Lower lobe of right lung (tissue), 2 donors: Measurements from ENCODE around the gene ADARB1. TPM values are rescaled to one million over a fixed set of nuclear protein-coding genes. Genes with fewer than 3 reads are reported as not detected.
A peak's percentile ranks its signal among the peaks of the same experiment; 100 is the strongest.

Source experiments
- ATAC-seq, 2 donors: fragments of 200-7000 bp; cut with Tn5 transposase; one replicate each; pipeline ENCODE4 v1.9.1; 2020 to 2022; ENCODE audit warnings: mild to moderate bottlenecking in 2 of 2, moderate library complexity in 2 of 2
- DNase-seq: peaks from one replicate; pipeline ENCODE4 v3.0.0-alpha.2; 2020
- H3K27ac ChIP-seq: fragments of 200-600 bp; one replicate; pipeline ENCODE4 v1.8.0; 2022
- H3K27me3 ChIP-seq: fragments of 200-600 bp; one replicate; pipeline ENCODE4 v1.8.0; 2022; ENCODE audit warnings: low read depth
- H3K36me3 ChIP-seq: fragments of 200-600 bp; one replicate; pipeline ENCODE4 v1.8.0; 2022; ENCODE audit warnings: mild to moderate bottlenecking
- H3K4me1 ChIP-seq: fragments of 200-600 bp; one replicate; pipeline ENCODE4 v1.8.0; 2022
- H3K4me3 ChIP-seq: fragments of 200-600 bp; one replicate; pipeline ENCODE4 v1.8.0; 2022; ENCODE audit warnings: mild to moderate bottlenecking
- H3K9me3 ChIP-seq: fragments of 200-600 bp; one replicate; pipeline ENCODE4 v1.8.0; 2022
- intact Hi-C: fragments of 100-400 bp; cut with DNase I; formaldehyde crosslinking; loops from one replicate; pipeline ENCODE4 v1.11.0; 2022
- total RNA-seq: library from RNA; stranded (reverse); fragmentation: NEBNext Ultra II Directional; extraction: Animal tissue kit (Norgen Biotek cat#: 25700); gene quantifications from one replicate; pipeline ENCODE4 v1.2.1, GENCODE V29; 2021
- TF ChIP-seq, protein P1 (sequence below): fragments of 200-600 bp; IDR thresholded peaks from one replicate; pipeline ENCODE4 v1.8.0; 2022; ENCODE audit warnings: antibody characterized with exemption, mild to moderate bottlenecking
- donor health status: DM: no; HTN: yes; CAD: no; lungs with severe emphysema.

Gene ADARB1
- total RNA-seq, 1 donor from 2014 or later = 48.2 TPM

DNA sequence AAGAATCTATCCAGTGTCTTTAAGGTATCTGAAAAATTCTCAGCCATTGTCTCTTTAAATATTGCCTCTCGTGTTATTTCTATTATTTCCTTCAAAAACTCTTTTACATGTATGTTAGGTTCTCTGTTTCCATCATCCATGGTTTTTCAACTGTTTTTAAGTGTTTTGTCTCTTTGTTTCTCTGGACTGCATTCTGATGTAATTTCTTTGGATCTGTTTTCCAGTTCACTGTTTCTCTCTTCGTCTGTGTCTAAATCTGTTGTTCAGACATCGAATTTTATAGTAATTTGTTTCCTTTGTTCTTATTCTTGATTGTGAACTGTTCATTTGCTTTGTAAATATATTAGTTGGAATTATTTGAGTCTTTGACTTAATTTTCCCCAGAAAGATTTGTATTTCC lies 169.2 kb downstream of the ADARB1 start:
- TF ChIP-seq, protein P1, sequence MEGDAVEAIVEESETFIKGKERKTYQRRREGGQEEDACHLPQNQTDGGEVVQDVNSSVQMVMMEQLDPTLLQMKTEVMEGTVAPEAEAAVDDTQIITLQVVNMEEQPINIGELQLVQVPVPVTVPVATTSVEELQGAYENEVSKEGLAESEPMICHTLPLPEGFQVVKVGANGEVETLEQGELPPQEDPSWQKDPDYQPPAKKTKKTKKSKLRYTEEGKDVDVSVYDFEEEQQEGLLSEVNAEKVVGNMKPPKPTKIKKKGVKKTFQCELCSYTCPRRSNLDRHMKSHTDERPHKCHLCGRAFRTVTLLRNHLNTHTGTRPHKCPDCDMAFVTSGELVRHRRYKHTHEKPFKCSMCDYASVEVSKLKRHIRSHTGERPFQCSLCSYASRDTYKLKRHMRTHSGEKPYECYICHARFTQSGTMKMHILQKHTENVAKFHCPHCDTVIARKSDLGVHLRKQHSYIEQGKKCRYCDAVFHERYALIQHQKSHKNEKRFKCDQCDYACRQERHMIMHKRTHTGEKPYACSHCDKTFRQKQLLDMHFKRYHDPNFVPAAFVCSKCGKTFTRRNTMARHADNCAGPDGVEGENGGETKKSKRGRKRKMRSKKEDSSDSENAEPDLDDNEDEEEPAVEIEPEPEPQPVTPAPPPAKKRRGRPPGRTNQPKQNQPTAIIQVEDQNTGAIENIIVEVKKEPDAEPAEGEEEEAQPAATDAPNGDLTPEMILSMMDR = no peak
- Histone ChIP-seq H3K4me3 (no peak overlapping the region), H3K27me3 (peaks cover 9% of the 10 kb centered on the region), H3K4me1 (no peaks in the 10 kb centered on the region), H3K27ac (no peak overlapping the region), H3K36me3 (no peaks in the 10 kb centered on the region), H3K9me3 (peaks cover 13% of the 10 kb centered on the region)
- DNase-seq (no peak), ATAC-seq (no peak)
- intact Hi-C loops = no loop called here

DNA sequence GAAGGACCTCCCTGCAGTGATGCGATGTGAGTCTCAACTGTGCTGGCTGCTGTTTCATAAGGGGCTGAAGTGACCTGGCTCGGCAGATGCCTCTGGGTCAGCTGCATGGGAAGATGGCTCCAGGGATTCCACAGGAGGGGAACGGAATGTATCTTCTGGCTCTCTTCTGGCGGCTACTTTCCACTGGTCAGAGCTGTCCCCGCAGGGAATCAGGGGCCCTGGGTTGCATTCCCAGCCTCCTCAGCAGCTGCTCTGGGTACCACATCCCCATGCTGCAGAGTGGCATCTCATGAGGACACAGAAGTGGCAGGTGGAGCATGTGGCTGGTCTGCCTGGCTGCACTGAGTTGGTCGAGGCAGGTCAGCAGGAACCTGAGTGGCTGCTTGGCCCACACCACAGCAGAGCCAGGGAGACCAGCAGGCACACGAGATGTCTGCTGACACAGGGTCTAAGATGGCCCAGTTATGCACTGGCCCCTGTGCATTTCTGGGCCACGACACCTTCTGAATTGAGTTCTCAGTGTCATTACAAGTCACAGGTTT lies 170.5 kb downstream of the ADARB1 start:
- TF ChIP-seq, protein P1 = no peak
- no peak for DNase-seq
- no peak for ATAC-seq
- intact Hi-C loops = no loop called here
- Histone ChIP-seq H3K27ac (no peak overlapping the region), H3K27me3 (peaks cover 9% of the 10 kb centered on the region), H3K9me3 (peaks cover 13% of the 10 kb centered on the region), H3K36me3 (no peaks in the 10 kb centered on the region), H3K4me1 (no peaks in the 10 kb centered on the region), H3K4me3 (no peak overlapping the region)

DNA sequence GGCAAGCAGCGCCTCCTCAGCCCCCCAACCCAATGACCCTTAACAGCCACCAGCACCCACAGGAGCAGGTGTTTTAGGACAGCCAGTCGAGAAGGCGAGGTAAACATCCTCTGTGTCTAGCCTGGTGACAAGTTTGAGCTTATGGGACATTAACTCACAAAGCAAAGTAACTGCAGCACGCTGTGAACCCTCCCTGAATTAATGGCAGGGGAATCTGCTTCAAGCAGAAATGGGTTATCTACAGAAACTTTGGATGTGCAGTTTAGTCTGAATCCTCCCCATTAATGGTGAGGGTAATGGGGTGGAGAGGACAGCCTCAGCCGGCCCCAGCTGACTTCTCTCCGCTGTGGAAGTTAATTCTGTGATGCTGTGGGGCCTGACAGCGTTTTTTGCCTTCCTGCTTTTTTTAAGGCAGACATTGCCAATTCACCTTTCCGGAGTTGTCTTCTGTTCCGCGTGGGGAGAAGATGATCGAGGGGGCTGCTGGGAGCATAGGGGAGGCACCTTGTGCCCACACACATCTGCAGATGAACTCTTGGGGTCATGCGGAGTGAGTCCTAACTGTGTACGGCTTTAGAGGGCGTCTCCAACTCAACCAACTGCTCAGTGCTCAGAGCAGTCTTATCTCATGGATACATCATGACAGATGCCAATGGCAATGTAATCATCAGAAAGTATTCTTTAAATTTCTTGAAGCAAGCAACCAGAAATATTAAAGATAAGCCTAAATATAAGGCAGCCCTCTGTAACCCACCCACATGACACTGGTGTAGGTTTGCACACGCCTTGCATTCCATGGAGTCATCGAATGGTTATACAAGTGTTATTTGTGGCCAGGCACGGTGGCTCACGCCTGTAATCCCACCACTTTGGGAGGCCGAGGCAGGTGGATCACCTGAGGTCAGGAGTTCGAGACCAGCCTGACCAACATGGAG lies 172.3 kb downstream of the ADARB1 start:
- Histone ChIP-seq H3K27ac (no peak overlapping the region), H3K4me1 (no peaks in the 10 kb centered on the region), H3K9me3 (peaks cover 13% of the 10 kb centered on the region), H3K4me3 (no peak overlapping the region), H3K36me3 (no peaks in the 10 kb centered on the region), H3K27me3 (peaks cover 14% of the 10 kb centered on the region)
- DNase-seq (no peak), ATAC-seq (no peak)
- TF ChIP-seq, protein P1 = no peak
- intact Hi-C loops = no loop called here

DNA sequence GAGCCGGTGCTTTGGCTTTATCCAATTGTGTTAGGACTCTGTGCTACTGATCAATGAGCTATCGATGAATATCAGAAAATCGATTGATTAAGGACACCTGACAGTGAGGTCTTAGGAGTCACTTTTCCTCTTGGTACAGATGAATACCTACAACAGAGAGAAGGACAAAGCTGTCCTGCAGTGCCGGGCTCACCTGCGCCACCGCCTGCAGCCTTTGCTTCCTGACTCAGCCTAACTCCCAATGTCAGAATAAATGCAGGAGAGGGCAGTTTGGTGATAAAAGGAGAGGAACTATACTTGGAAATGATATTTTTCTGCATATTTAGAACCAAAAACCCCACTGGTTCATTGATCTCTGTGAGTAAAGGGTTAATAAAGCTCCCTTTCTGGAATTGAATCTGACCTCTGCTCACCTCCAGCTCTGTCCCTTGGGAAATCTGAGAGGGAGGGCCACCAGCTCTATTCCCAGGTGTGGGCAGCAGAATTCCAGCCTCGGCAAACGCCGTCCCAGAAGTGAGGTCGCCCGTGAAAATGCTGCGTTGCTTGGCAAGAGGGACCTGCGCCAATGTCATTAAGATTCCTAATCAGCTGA lies 174.0 kb downstream of the ADARB1 start:
- Histone ChIP-seq H3K27me3 (peaks cover 27% of the 10 kb centered on the region), H3K27ac (no peak overlapping the region), H3K36me3 (no peaks in the 10 kb centered on the region), H3K9me3 (peaks cover 6% of the 10 kb centered on the region), H3K4me3 (peak overlapping the region; percentile 27), H3K4me1 (no peaks in the 10 kb centered on the region)
- ATAC-seq (no peak), DNase-seq (no peak)
- TF ChIP-seq, protein P1 = no peak
- intact Hi-C loops = no loop called here

DNA sequence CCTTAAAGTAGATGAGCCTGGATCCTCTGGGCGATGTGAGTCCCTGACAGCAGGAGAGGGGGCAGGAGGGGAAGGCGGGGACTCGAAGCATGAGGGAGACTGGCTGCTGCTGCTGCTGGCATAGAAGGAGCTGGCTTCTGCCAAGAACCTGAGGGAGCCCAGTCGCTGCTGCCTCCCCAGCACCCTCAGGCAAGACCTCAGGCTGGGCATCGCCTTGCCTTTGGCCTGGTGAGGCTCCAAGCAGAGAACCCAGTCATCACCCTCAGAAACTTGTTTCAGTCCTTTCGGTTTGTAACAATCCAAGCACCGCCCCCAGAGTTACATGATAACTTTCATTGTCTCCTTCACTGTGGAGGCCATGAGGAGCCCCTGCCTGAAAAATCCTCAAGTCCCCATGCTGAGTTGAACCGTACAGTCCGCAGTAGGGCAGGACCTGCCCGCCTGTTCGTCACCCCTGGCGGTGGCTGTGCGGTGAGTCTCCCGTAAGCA lies 174.6 kb downstream of the ADARB1 start:
- no peaks in the 10 kb centered on the region for H3K4me1 ChIP-seq
- no peaks in the 10 kb centered on the region for H3K36me3 ChIP-seq
- intact Hi-C loops = no loop called here
- no peak overlapping the region for H3K27ac ChIP-seq
- no peak for DNase-seq
- peaks cover 1% of the 10 kb centered on the region for H3K9me3 ChIP-seq
- peak overlapping the region; percentile 27 for H3K4me3 ChIP-seq
- TF ChIP-seq, protein P1 = no peak
- H3K27me3 ChIP-seq = peaks cover 30% of the 10 kb centered on the region
- ATAC-seq = no peak
